SK-N-SH (cell line): Measurements from ENCODE around the gene ZBTB1. TPM values are rescaled to one million over a fixed set of nuclear protein-coding genes. Genes with fewer than 3 reads are reported as not detected.

Experiments
- CTCF ChIA-PET: fragments of 300-600, 350-600 bp; formaldehyde crosslinking; extraction: SDS; loops from one replicate; lab custom pipeline; 2021; lab: Yijun Ruan, JAX
- POLR2A ChIA-PET: fragments of 350-600 bp; sonication (Branson Sonifier 250); formaldehyde crosslinking; extraction: SDS; loops from one replicate; lab custom pipeline; 2020; ENCODE audit warnings: antibody characterized with exemption, inconsistent platforms; lab: Yijun Ruan, JAX
- DNase-seq: peaks from one replicate; pipeline ENCODE4 v3.0.0; 2012
- H2AFZ ChIP-seq: fragments of 200-600 bp; sonication (generic); 2 replicates; pipeline ENCODE4 v1.8.1; 2016; ENCODE audit warnings: antibody characterized with exemption, mild to moderate bottlenecking, low read depth
- H3F3A ChIP-seq: fragments of 200-600 bp; sonication (generic); replicated peaks from 2 replicates; pipeline ENCODE3; 2016; ENCODE audit warnings: antibody characterized with exemption, mild to moderate bottlenecking; ENCODE audit not compliant: insufficient read depth
- H3K27ac ChIP-seq, 2 experiments: fragments of 200-500 bp in 1 of 2; fragments of 200-600 bp in 1 of 2; sonication (Bioruptor generic) in 1 of 2; sonication (generic), shearing (Covaris generic) in 1 of 2; 2 replicates each; pipeline versions ENCODE4 v1.5.1 to v1.6.1; 2014 to 2016; ENCODE audit warnings: low read depth in 2 of 2, inconsistent platforms in 1 of 2, low read length in 1 of 2, mild to moderate bottlenecking in 1 of 2, mixed read lengths in 1 of 2
- H3K27me3 ChIP-seq: fragments of 200-600 bp; sonication (generic), shearing (Covaris generic); 2 replicates; pipeline ENCODE4 v1.6.1; 2016; ENCODE audit warnings: mixed run types; ENCODE audit not compliant: insufficient read depth
- H3K36me3 ChIP-seq, 2 experiments: fragments of 200-500 bp in 1 of 2; fragments of 200-600 bp in 1 of 2; sonication (Bioruptor generic) in 1 of 2; sonication (generic) in 1 of 2; replicated peaks in 1 of 2; 2 replicates each; pipeline versions ENCODE3 to v1.5.1; 2014 to 2016; ENCODE audit warnings: low read length in 1 of 2, mild to moderate bottlenecking in 1 of 2; ENCODE audit not compliant: insufficient read depth in 2 of 2, control insufficient read depth in 1 of 2
- H3K4me1 ChIP-seq, 2 experiments: fragments of 200-500 bp in 1 of 2; fragments of 200-600 bp in 1 of 2; sonication (Bioruptor generic) in 1 of 2; sonication (generic), shearing (Covaris generic) in 1 of 2; 2 replicates each; pipeline versions ENCODE4 v1.5.1 to v1.6.1; 2014 to 2016; ENCODE audit warnings: low read depth in 1 of 2, low read length in 1 of 2, mixed run types in 1 of 2; ENCODE audit not compliant: insufficient read depth in 2 of 2, control insufficient read depth in 1 of 2
- H3K4me2 ChIP-seq: fragments of 200-600 bp; sonication (generic), shearing (Covaris generic); 2 replicates; pipeline ENCODE4 v1.6.1; 2017; ENCODE audit warnings: mixed run types
- H3K4me3 ChIP-seq, 2 experiments: fragments of 200-500 bp in 1 of 2; fragments of 200-600 bp in 1 of 2; sonication (Bioruptor generic) in 1 of 2; sonication (generic), shearing (Covaris generic) in 1 of 2; 2 replicates each; pipeline versions ENCODE4 v1.5.1 to v1.8.1; 2014 to 2016; ENCODE audit warnings: low read depth in 2 of 2, inconsistent platforms in 1 of 2, low read length in 1 of 2, mild to moderate bottlenecking in 1 of 2, mixed read lengths in 1 of 2, moderate library complexity in 1 of 2
- H3K79me2 ChIP-seq: fragments of 200-600 bp; sonication (generic); 2 replicates; pipeline ENCODE4 v1.8.1; 2017; ENCODE audit warnings: mild to moderate bottlenecking; ENCODE audit not compliant: insufficient read depth
- H3K9ac ChIP-seq: fragments of 200-600 bp; sonication (generic); 2 replicates; pipeline ENCODE4 v1.6.1; 2017; ENCODE audit warnings: mixed run types
- H3K9me2 ChIP-seq: fragments of 200-600 bp; sonication (generic); 2 replicates; pipeline ENCODE4 v1.6.1; 2017; ENCODE audit warnings: mixed run types
- H3K9me3 ChIP-seq: fragments of 200-600 bp; sonication (generic); 2 replicates; pipeline ENCODE4 v1.6.1; 2017; ENCODE audit warnings: mixed run types, mild to moderate bottlenecking, moderate library complexity
- H4K20me1 ChIP-seq: fragments of 200-600 bp; sonication (generic); 2 replicates; pipeline ENCODE4 v1.6.1; 2017; ENCODE audit warnings: mild to moderate bottlenecking, mixed run types; ENCODE audit not compliant: insufficient read depth
- CHD2 ChIP-seq: fragments of 150-350 bp; IDR thresholded peaks from 2 replicates; pipeline ENCODE4 v1.6.1; 2018; ENCODE audit warnings: low read length; ENCODE audit not compliant: partially characterized antibody
- FOSL2 ChIP-seq: IDR thresholded peaks from 2 replicates; pipeline ENCODE4 v1.4.0; 2012; ENCODE audit warnings: low read depth, mild to moderate bottlenecking, moderate library complexity, borderline replicate concordance
- FOXJ3 ChIP-seq: sonication (generic); formaldehyde crosslinking; IDR thresholded peaks from 2 replicates; pipeline ENCODE4 v1.5.1; 2020; ENCODE audit warnings: mild to moderate bottlenecking, missing genetic modification reagents
- FOXM1 ChIP-seq: IDR thresholded peaks from 2 replicates; pipeline ENCODE4 v1.4.0; 2012; ENCODE audit warnings: low read depth, mild to moderate bottlenecking
- GABPA ChIP-seq: IDR thresholded peaks from 2 replicates; pipeline ENCODE4 v1.4.0; 2012; ENCODE audit warnings: low read depth, mild to moderate bottlenecking
- GATA2 ChIP-seq: sonication (generic); formaldehyde crosslinking; IDR thresholded peaks from 2 replicates; pipeline ENCODE4 v1.5.0; 2020; ENCODE audit warnings: mild to moderate bottlenecking, missing genetic modification reagents
- IRF3 ChIP-seq: fragments of 150-350 bp; IDR thresholded peaks from 2 replicates; pipeline ENCODE4 v1.6.1; 2016; ENCODE audit warnings: mild to moderate bottlenecking, low read depth, low read length
- JUND ChIP-seq: IDR thresholded peaks from 2 replicates; pipeline ENCODE4 v1.4.0; 2012
- MAX ChIP-seq: IDR thresholded peaks from 2 replicates; pipeline ENCODE4 v1.4.0; 2012; ENCODE audit warnings: low read depth
- MEF2A ChIP-seq: IDR thresholded peaks from 2 replicates; pipeline ENCODE4 v1.4.0; 2012; ENCODE audit warnings: low read depth, borderline replicate concordance
- NFIC ChIP-seq: IDR thresholded peaks from 2 replicates; pipeline ENCODE4 v1.4.0; 2012; ENCODE audit warnings: borderline replicate concordance
- POLR2AphosphoS5 ChIP-seq: IDR thresholded peaks from 2 replicates; pipeline ENCODE4 v1.6.1; 2012; ENCODE audit warnings: low read depth, low read length
- REST ChIP-seq: IDR thresholded peaks from 2 replicates; pipeline ENCODE4 v1.6.1; 2012; ENCODE audit warnings: mild to moderate bottlenecking, low read depth, low read length, moderate library complexity
- RXRA ChIP-seq: IDR thresholded peaks from 2 replicates; pipeline ENCODE4 v1.4.0; 2012; ENCODE audit warnings: low read depth, mild to moderate bottlenecking, borderline replicate concordance
- SMC3 ChIP-seq: IDR thresholded peaks from 2 replicates; pipeline ENCODE4 v1.6.1; 2012; ENCODE audit warnings: low read depth, low read length, improper control_type of control experiment
- TAF1 ChIP-seq: IDR thresholded peaks from 2 replicates; pipeline ENCODE4 v1.6.1; 2012; ENCODE audit warnings: low read depth, mild to moderate bottlenecking, low read length, moderate library complexity, borderline replicate concordance
- TEAD4 ChIP-seq: IDR thresholded peaks from 2 replicates; pipeline ENCODE4 v1.4.0; 2012; ENCODE audit warnings: mild to moderate bottlenecking, borderline replicate concordance; ENCODE audit not compliant: insufficient read depth
- USF1 ChIP-seq: IDR thresholded peaks from 2 replicates; pipeline ENCODE4 v1.4.0; 2012; ENCODE audit warnings: low read depth, borderline replicate concordance
- WGBS: methylation state at CpG from one replicate; pipeline ENCODE4 v1.1.6; 2017; ENCODE audit warnings: low lambda C conversion rate; 5-methylcytosine and 5-hydroxymethylcytosine counted together
- polyA plus RNA-seq, 3 experiments: library from polyadenylated mRNA; depleted of rRNA; stranded (reverse); fragments of >200 nt; gene quantifications; 2 replicates each; pipeline ENCODE4 v1.2.3, GENCODE V29; 2012
- TF ChIP-seq, protein P1 (sequence below): IDR thresholded peaks from 2 replicates; pipeline ENCODE4 v1.4.0; 2012; ENCODE audit warnings: low read depth, borderline replicate concordance

Gene ZBTB1
- polyA plus RNA-seq, 1 of the 3 experiments (the other 2 are of a cell fraction) = 12.7 TPM

GRCh38 chr14:64563696-64564095 is 59.1 kb downstream of the ZBTB1 start:
- H3K9me3 ChIP-seq = no peaks in the 10 kb centered on the region
- no peak overlapping the region for H2AFZ ChIP-seq
- no peaks in the 10 kb centered on the region for H3K79me2 ChIP-seq
- H3K9me2 ChIP-seq = no peaks in the 10 kb centered on the region
- peaks cover 3 to 11% of the 10 kb centered on the region in 2 experiments for H3K4me1 ChIP-seq
- H3K36me3 ChIP-seq = no peaks in the 10 kb centered on the region
- no peak overlapping the region for H3K9ac ChIP-seq
- H3K4me2 ChIP-seq = no peak overlapping the region
- 87% methylated on average over 6 of the region's 6 CpGs for WGBS
- no peaks in the 10 kb centered on the region for H3K27me3 ChIP-seq
- no peak overlapping the region for H3K27ac ChIP-seq
- CTCF ChIA-PET = interaction anchor here (0.8 to 1.3 kb wide), 2 partner anchors 73 to 299 kb away, joined by 3 to 4 read pairs; no protein-coding TSS in a partner anchor
- TF ChIP-seq TEAD4 (no peak), NFIC (no peak), JUND (no peak), SMC3 (no peak), POLR2AphosphoS5 (no peak), FOXJ3 (CRISPR knock-in tag) (no peak), FOSL2 (no peak), MEF2A (no peak), REST (no peak), RXRA (no peak), FOXM1 (no peak), MAX (no peak), IRF3 (no peak), TAF1 (no peak), USF1 (no peak), GATA2 (CRISPR knock-in tag) (no peak), GABPA (no peak), CHD2 (no peak)
- TF ChIP-seq, protein P1, sequence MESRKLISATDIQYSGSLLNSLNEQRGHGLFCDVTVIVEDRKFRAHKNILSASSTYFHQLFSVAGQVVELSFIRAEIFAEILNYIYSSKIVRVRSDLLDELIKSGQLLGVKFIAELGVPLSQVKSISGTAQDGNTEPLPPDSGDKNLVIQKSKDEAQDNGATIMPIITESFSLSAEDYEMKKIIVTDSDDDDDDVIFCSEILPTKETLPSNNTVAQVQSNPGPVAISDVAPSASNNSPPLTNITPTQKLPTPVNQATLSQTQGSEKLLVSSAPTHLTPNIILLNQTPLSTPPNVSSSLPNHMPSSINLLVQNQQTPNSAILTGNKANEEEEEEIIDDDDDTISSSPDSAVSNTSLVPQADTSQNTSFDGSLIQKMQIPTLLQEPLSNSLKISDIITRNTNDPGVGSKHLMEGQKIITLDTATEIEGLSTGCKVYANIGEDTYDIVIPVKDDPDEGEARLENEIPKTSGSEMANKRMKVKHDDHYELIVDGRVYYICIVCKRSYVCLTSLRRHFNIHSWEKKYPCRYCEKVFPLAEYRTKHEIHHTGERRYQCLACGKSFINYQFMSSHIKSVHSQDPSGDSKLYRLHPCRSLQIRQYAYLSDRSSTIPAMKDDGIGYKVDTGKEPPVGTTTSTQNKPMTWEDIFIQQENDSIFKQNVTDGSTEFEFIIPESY = no peak
- H3F3A ChIP-seq = peaks cover 4% of the 10 kb centered on the region
- no peaks in the 10 kb centered on the region for H4K20me1 ChIP-seq
- DNase-seq = no peak
- no peak overlapping the region for H3K4me3 ChIP-seq
- POLR2A ChIA-PET = no interaction called here
